ENCODE measurements around the gene FALEC. TPM values are rescaled to one million over a fixed set of nuclear protein-coding genes. Genes with fewer than 3 reads are reported as not detected.

FALEC gene
- total and polyA plus RNA-seq, 2 of the 8 experiments (the other 6 are each of a cell fraction or from before 2014, with no cell fraction given), result not detected

DNA sequence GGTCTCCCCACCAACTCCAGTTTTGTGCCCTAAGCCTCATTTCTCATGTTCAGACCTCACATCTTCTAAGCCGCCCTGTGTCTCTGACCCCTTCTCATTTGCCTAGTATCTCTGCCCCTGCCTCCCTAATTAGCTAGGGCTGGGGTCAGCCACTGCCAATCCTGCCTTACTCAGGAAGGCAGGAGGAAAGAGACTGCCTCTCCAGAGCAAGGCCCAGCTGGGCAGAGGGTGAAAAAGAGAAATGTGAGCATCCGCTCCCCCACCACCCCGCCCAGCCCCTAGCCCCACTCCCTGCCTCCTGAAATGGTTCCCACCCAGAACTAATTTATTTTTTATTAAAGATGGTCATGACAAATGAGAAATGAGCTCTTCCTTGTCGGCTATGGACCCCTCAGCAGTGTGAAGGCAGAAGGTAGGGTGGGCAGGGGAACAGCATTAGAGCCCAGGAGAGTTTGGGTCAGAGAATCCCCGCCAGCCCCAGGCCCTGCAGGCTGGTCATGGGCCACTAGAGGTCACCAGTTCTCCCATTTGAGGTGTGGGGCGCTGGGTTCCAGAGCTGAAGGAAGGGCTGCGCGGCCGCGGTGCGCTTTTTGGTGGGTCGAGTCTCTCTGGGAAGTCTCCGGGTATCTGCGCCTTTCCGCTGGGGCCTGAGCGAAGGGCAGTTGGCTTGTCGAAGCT is 45.2 kb downstream of the FALEC start (continued):
- TF ChIP-seq, protein P1, sequence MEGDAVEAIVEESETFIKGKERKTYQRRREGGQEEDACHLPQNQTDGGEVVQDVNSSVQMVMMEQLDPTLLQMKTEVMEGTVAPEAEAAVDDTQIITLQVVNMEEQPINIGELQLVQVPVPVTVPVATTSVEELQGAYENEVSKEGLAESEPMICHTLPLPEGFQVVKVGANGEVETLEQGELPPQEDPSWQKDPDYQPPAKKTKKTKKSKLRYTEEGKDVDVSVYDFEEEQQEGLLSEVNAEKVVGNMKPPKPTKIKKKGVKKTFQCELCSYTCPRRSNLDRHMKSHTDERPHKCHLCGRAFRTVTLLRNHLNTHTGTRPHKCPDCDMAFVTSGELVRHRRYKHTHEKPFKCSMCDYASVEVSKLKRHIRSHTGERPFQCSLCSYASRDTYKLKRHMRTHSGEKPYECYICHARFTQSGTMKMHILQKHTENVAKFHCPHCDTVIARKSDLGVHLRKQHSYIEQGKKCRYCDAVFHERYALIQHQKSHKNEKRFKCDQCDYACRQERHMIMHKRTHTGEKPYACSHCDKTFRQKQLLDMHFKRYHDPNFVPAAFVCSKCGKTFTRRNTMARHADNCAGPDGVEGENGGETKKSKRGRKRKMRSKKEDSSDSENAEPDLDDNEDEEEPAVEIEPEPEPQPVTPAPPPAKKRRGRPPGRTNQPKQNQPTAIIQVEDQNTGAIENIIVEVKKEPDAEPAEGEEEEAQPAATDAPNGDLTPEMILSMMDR (IDR thresholded peaks at IDR 0.05; ENCODE audit: control extremely low read depth in 1 of 3, insufficient read depth in 1 of 3, low read depth in 1 of 3, low read length in 3 of 3), result peak in 2 of 3 experiments; percentile 89 to 95; a peak in 3 of 4 replicates
- TF ChIP-seq CBX8 (IDR thresholded peaks at IDR 0.05; ENCODE audit: borderline replicate concordance, low read depth, low read length) (no peak), POU5F1 (IDR thresholded peaks at IDR 0.05; ENCODE audit: low read depth, low read length) (no peak), CREB1 (IDR thresholded peaks at IDR 0.05) (peak; percentile 35; the same call in 1 of the 2 replicates), POLR2A (IDR thresholded peaks at IDR 0.05; ENCODE audit: control extremely low read depth in 1 of 2, low read depth in 2 of 2, low read length in 2 of 2) (no peak)
